GM19395 (cell line): ENCODE results near the gene BICDL2.
"Not testable (repeated sequence)": the region's sequence is repeated elsewhere in the genome, so short reads cannot be mapped to it uniquely, and the experiment has no call there.

Experiments used
- ATAC-seq: cut with Tn5 transposase; IDR thresholded peaks from one replicate; pipeline ENCODE4 v1.9.1; 2021; ENCODE audit warnings: mild to moderate bottlenecking, moderate library complexity; ENCODE audit not compliant: unreplicated experiment

The BICDL2 gene

GRCh38 chr16:3065742-3066439 is 29.1 kb upstream of the BICDL2 start:
- ATAC-seq: no peak

- ATAC-seq: no peak
Observed at GRCh38 chr16:3065069-3065741, 28.5 kb upstream of the BICDL2 start, which contains the start of gene IL32. TSS of gene IL32 (plus strand) at chr16:3065640. CDS start at chr16:3065812, 172 bp downstream.

GRCh38 chr16:3063625-3064386 is 27.1 kb upstream of the BICDL2 start:
- no peak for ATAC-seq

- no peak for ATAC-seq
Observed at GRCh38 chr16:3062553-3062952, 25.8 kb upstream of the BICDL2 start.

- ATAC-seq: no peak
Observed at GRCh38 chr16:3060339-3061127, 23.8 kb upstream of the BICDL2 start.

GRCh38 chr16:3059723-3060242 is 23.0 kb upstream of the BICDL2 start:
- no peak for ATAC-seq

- peak; percentile 82 for ATAC-seq
Observed at GRCh38 chr16:3059041-3059722, 22.4 kb upstream of the BICDL2 start.

- no peak for ATAC-seq
Observed at GRCh38 chr16:3058139-3059030, 21.6 kb upstream of the BICDL2 start.

GRCh38 chr16:3057181-3058138 is 20.7 kb upstream of the BICDL2 start:
- ATAC-seq: no peak

- no peak for ATAC-seq
Observed at GRCh38 chr16:3056336-3057180, 19.8 kb upstream of the BICDL2 start.

- ATAC-seq: not testable (repeated sequence)
Observed at GRCh38 chr16:3055734-3056115, 19.0 kb upstream of the BICDL2 start.

GRCh38 chr16:3054965-3055733 is 18.4 kb upstream of the BICDL2 start:
- ATAC-seq: no peak

- ATAC-seq: not testable (repeated sequence)
Observed at GRCh38 chr16:3053330-3053710, 16.6 kb upstream of the BICDL2 start.

GRCh38 chr16:3052571-3053329 is 16.0 kb upstream of the BICDL2 start:
- ATAC-seq: not testable (repeated sequence)

GRCh38 chr16:3051494-3051893 is 14.8 kb upstream of the BICDL2 start:
- ATAC-seq: no peak

GRCh38 chr16:3051009-3051408 is 14.3 kb upstream of the BICDL2 start:
- no peak for ATAC-seq
